HepG2 (cell line): ENCODE data around the gene USP32. TPM values are rescaled to one million over a fixed set of nuclear protein-coding genes. Genes with fewer than 3 reads are reported as not detected.

ENCODE experiments used
- FOSL2 ChIP-seq: sonication (generic); formaldehyde crosslinking; IDR thresholded peaks from 2 replicates; pipeline ENCODE4 v1.4.0; 2020; ENCODE audit warnings: missing genetic modification reagents
- MBNL3 ChIP-seq: fragments of 250-450 bp; sonication (Bioruptor Pico); conservative IDR thresholded peaks from 2 replicates; pipeline ENCODE4 v1.8.0; 2022; ENCODE audit warnings: mild to moderate bottlenecking, inconsistent platforms
- MLLT10 ChIP-seq: sonication (generic); formaldehyde crosslinking; IDR thresholded peaks from 2 replicates; pipeline ENCODE4 v1.4.0; 2020; ENCODE audit warnings: missing genetic modification reagents
- RARG ChIP-seq: sonication (generic); formaldehyde crosslinking; IDR thresholded peaks from 2 replicates; pipeline ENCODE4 v1.4.0; 2020; ENCODE audit warnings: low read depth, mild to moderate bottlenecking, missing genetic modification reagents
- RBAK ChIP-seq: sonication (generic); formaldehyde crosslinking; IDR thresholded peaks from 2 replicates; pipeline ENCODE4 v1.5.1; 2020; ENCODE audit warnings: mild to moderate bottlenecking, missing genetic modification reagents
- RORA ChIP-seq: sonication (generic); formaldehyde crosslinking; IDR thresholded peaks from 2 replicates; pipeline ENCODE4 v1.5.0; 2020; ENCODE audit warnings: mild to moderate bottlenecking, missing genetic modification reagents, moderate library complexity
- SALL2 ChIP-seq: sonication (generic); formaldehyde crosslinking; IDR thresholded peaks from 2 replicates; pipeline ENCODE4 v1.8.1; 2023; ENCODE audit warnings: mild to moderate bottlenecking, missing genetic modification reagents, inconsistent platforms
- SMARCE1 ChIP-seq: fragments of 450-650 bp; IDR thresholded peaks from 2 replicates; pipeline ENCODE4 v1.6.1; 2017; ENCODE audit warnings: borderline replicate concordance
- SOX6 ChIP-seq, 2 experiments: fragments of 450-650 bp in 1 of 2; sonication (generic) in 1 of 2; formaldehyde crosslinking in 1 of 2; IDR thresholded peaks; 2 replicates each; pipeline versions ENCODE4 v1.4.0 to v1.6.1; 2017 to 2020; ENCODE audit warnings: antibody characterized with exemption in 1 of 2, mild to moderate bottlenecking in 1 of 2, missing genetic modification reagents in 1 of 2
- TBX3 ChIP-seq: fragments of 450-650 bp; IDR thresholded peaks from 2 replicates; pipeline ENCODE4 v1.6.1; 2017; ENCODE audit warnings: antibody characterized with exemption, mild to moderate bottlenecking, inconsistent platforms, borderline replicate concordance
- TSC22D2 ChIP-seq: sonication (generic); formaldehyde crosslinking; IDR thresholded peaks from 2 replicates; pipeline ENCODE4 v1.5.1; 2020; ENCODE audit warnings: missing genetic modification reagents, mild to moderate bottlenecking, borderline replicate concordance
- ZNF232 ChIP-seq: sonication (generic); formaldehyde crosslinking; IDR thresholded peaks from 2 replicates; pipeline ENCODE4 v1.4.0; 2020; ENCODE audit warnings: missing genetic modification reagents, borderline replicate concordance
- ZNF234 ChIP-seq: sonication (generic); formaldehyde crosslinking; conservative IDR thresholded peaks from 2 replicates; pipeline ENCODE4 v1.5.1; 2020; ENCODE audit warnings: mild to moderate bottlenecking, missing genetic modification reagents
- ZNF501 ChIP-seq: sonication (generic); formaldehyde crosslinking; IDR thresholded peaks from 2 replicates; pipeline ENCODE4 v1.5.1; 2020; ENCODE audit warnings: mild to moderate bottlenecking, moderate library complexity, missing genetic modification reagents
- ZNF660 ChIP-seq: sonication (generic); formaldehyde crosslinking; IDR thresholded peaks from 2 replicates; pipeline ENCODE4 v1.5.1; 2020; ENCODE audit warnings: mild to moderate bottlenecking, low read depth, missing genetic modification reagents, borderline replicate concordance
- ZSCAN25 ChIP-seq: sonication (generic); formaldehyde crosslinking; IDR thresholded peaks from 2 replicates; pipeline ENCODE4 v1.8.0; 2022; ENCODE audit warnings: mild to moderate bottlenecking, missing genetic modification reagents
- polyA plus RNA-seq, 8 experiments: library from polyadenylated mRNA; depleted of rRNA in 3 of 8; stranded (reverse) in 7 of 8; unstranded in 1 of 8; fragments of >200 nt; fragmentation: Illumina TruSeq in 4 of 8; extraction: Trizol in 4 of 8; gene quantifications; 2 replicates each; pipeline versions ENCODE4 v1.2.1 to v1.2.3, GENCODE V29; 2011 to 2016; ENCODE audit warnings: low read depth in 4 of 8, missing spikeins in 1 of 8, mixed read lengths in 1 of 8; ENCODE audit not compliant: insufficient read depth in 1 of 8
- total RNA-seq, 5 experiments: library from RNA; depleted of rRNA; stranded (reverse); fragments of >200 nt; fragmentation: Illumina TruSeq; extraction: Trizol; gene quantifications; 2 replicates each; pipeline ENCODE4 v1.2.3, GENCODE V29; 2016; ENCODE audit warnings: low read depth in 1 of 5
- TF ChIP-seq, protein P1 (sequence below): sonication (generic); formaldehyde crosslinking; IDR thresholded peaks from 2 replicates; pipeline ENCODE4 v1.5.0; 2020; ENCODE audit warnings: mild to moderate bottlenecking, missing genetic modification reagents, moderate library complexity
- TF ChIP-seq, protein P2 (sequence below): fragments of 450-650 bp; IDR thresholded peaks from 2 replicates; pipeline ENCODE4 v1.6.1; 2016
- TF ChIP-seq, protein P3 (sequence below): IDR thresholded peaks from 2 replicates; pipeline ENCODE4 v1.6.1; 2016; ENCODE audit warnings: mild to moderate bottlenecking
- TF ChIP-seq, protein P4 (sequence below): sonication (generic); formaldehyde crosslinking; IDR thresholded peaks from 2 replicates; pipeline ENCODE4 v1.4.0; 2020; ENCODE audit warnings: missing genetic modification reagents, borderline replicate concordance

Gene USP32
- total and polyA plus RNA-seq, 2 of the 13 experiments (the other 11 are each of a cell fraction or from before 2014, with no cell fraction given): 24.9 to 39.9 TPM

DNA sequence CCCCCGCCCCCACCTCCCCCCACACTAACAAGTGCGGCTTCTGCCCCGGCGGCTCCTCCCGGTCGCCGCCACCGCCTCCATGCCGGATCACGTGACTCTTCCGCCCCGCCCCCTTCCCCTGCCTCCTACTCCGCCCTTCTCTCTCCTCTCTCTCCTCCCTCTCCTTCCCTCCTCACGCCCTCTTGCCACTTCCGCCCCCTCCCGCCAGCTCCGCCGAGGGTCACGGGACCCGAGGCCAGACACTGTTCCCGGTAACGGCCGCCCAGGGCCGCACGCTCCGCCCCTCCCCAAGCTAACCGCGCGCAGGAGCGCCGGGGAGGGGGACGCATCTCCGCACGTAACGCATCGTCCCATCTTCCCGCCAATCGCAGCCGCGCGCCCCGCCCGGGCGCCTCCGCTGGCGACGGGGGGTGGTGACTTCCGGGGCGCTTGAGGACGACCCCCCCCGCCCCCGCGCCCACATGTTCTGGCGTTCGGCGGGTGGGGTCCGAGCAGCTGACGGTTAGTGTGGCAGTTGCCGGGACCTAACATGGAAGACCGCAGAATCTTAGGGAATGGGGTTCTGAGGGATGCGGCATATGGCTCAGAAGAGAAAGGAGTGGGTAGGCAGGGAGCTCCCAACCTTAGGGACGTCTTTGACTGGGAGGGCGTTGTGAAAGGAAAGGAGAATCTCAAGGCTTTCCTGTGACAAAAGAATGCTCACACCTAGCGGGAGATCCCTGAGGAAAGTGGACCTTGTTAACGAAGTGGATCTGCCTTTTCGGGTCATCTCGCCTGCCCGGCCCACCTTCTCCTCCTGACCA lies at the start of gene USP32 (continued):
- TF ChIP-seq ZNF501: peak; percentile 98
- 0 out of 2 replicates have a peak, but pooled peaks have one; percentile 10 for TF ChIP-seq RBAK (CRISPR knock-in tag)
- TF ChIP-seq ZNF660: no peak
- no peak for TF ChIP-seq SMARCE1
- no peak; the same call in 1 of the 2 replicates for TF ChIP-seq FOSL2 (CRISPR knock-in tag)
- no peak for TF ChIP-seq MLLT10
- TF ChIP-seq, protein P1, sequence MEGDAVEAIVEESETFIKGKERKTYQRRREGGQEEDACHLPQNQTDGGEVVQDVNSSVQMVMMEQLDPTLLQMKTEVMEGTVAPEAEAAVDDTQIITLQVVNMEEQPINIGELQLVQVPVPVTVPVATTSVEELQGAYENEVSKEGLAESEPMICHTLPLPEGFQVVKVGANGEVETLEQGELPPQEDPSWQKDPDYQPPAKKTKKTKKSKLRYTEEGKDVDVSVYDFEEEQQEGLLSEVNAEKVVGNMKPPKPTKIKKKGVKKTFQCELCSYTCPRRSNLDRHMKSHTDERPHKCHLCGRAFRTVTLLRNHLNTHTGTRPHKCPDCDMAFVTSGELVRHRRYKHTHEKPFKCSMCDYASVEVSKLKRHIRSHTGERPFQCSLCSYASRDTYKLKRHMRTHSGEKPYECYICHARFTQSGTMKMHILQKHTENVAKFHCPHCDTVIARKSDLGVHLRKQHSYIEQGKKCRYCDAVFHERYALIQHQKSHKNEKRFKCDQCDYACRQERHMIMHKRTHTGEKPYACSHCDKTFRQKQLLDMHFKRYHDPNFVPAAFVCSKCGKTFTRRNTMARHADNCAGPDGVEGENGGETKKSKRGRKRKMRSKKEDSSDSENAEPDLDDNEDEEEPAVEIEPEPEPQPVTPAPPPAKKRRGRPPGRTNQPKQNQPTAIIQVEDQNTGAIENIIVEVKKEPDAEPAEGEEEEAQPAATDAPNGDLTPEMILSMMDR (CRISPR knock-in tag): peak; percentile 47
- TF ChIP-seq, protein P2, sequence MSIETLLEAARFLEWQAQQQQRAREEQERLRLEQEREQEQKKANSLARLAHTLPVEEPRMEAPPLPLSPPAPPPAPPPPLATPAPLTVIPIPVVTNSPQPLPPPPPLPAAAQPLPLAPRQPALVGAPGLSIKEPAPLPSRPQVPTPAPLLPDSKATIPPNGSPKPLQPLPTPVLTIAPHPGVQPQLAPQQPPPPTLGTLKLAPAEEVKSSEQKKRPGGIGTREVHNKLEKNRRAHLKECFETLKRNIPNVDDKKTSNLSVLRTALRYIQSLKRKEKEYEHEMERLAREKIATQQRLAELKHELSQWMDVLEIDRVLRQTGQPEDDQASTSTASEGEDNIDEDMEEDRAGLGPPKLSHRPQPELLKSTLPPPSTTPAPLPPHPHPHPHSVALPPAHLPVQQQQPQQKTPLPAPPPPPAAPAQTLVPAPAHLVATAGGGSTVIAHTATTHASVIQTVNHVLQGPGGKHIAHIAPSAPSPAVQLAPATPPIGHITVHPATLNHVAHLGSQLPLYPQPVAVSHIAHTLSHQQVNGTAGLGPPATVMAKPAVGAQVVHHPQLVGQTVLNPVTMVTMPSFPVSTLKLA: peak; percentile 85
- TF ChIP-seq, protein P3, sequence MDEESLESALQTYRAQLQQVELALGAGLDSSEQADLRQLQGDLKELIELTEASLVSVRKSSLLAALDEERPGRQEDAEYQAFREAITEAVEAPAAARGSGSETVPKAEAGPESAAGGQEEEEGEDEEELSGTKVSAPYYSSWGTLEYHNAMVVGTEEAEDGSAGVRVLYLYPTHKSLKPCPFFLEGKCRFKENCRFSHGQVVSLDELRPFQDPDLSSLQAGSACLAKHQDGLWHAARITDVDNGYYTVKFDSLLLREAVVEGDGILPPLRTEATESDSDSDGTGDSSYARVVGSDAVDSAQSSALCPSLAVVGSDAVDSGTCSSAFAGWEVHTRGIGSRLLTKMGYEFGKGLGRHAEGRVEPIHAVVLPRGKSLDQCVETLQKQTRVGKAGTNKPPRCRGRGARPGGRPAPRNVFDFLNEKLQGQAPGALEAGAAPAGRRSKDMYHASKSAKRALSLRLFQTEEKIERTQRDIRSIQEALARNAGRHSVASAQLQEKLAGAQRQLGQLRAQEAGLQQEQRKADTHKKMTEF (CRISPR knock-in tag): peak; percentile 98
- TF ChIP-seq SOX6 (IDR thresholded peaks at IDR 0.05): no peak
- peak; percentile 86 for TF ChIP-seq SOX6 (CRISPR knock-in tag; IDR thresholded peaks at IDR 0.05)
- peak; percentile 92 for TF ChIP-seq TBX3
- TF ChIP-seq ZNF234 (CRISPR knock-in tag): no peak
- TF ChIP-seq SALL2 (CRISPR knock-in tag): peak; percentile 87
- 0 out of 2 replicates have a peak, but pooled peaks have one; percentile 44 for TF ChIP-seq RARG (CRISPR knock-in tag)
- TF ChIP-seq RORA (CRISPR knock-in tag): no peak
- no peak; the same call in none of the 2 replicates for TF ChIP-seq ZSCAN25 (CRISPR knock-in tag)
- TF ChIP-seq, protein P4, sequence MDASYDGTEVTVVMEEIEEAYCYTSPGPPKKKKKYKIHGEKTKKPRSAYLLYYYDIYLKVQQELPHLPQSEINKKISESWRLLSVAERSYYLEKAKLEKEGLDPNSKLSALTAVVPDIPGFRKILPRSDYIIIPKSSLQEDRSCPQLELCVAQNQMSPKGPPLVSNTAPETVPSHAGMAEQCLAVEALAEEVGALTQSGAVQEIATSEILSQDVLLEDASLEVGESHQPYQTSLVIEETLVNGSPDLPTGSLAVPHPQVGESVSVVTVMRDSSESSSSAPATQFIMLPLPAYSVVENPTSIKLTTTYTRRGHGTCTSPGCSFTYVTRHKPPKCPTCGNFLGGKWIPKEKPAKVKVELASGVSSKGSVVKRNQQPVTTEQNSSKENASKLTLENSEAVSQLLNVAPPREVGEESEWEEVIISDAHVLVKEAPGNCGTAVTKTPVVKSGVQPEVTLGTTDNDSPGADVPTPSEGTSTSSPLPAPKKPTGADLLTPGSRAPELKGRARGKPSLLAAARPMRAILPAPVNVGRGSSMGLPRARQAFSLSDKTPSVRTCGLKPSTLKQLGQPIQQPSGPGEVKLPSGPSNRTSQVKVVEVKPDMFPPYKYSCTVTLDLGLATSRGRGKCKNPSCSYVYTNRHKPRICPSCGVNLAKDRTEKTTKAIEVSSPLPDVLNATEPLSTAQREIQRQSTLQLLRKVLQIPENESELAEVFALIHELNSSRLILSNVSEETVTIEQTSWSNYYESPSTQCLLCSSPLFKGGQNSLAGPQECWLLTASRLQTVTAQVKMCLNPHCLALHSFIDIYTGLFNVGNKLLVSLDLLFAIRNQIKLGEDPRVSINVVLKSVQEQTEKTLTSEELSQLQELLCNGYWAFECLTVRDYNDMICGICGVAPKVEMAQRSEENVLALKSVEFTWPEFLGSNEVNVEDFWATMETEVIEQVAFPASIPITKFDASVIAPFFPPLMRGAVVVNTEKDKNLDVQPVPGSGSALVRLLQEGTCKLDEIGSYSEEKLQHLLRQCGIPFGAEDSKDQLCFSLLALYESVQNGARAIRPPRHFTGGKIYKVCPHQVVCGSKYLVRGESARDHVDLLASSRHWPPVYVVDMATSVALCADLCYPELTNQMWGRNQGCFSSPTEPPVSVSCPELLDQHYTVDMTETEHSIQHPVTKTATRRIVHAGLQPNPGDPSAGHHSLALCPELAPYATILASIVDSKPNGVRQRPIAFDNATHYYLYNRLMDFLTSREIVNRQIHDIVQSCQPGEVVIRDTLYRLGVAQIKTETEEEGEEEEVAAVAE: peak; percentile 79; the same call in 1 of the 2 replicates
- peak; percentile 70; the same call in 1 of the 2 replicates for TF ChIP-seq ZNF232 (CRISPR knock-in tag)
- peak; percentile 58; the same call in 1 of the 2 replicates for TF ChIP-seq TSC22D2 (CRISPR knock-in tag)
- TF ChIP-seq MBNL3 (CRISPR knock-in tag): no peak
